ENCODE data around the gene SIAH2.

SIAH2 gene

GRCh38 chr3:150773616-150774192 lies 10.7 kb upstream of the SIAH2 start:
- no peak for DNase-seq

DNA sequence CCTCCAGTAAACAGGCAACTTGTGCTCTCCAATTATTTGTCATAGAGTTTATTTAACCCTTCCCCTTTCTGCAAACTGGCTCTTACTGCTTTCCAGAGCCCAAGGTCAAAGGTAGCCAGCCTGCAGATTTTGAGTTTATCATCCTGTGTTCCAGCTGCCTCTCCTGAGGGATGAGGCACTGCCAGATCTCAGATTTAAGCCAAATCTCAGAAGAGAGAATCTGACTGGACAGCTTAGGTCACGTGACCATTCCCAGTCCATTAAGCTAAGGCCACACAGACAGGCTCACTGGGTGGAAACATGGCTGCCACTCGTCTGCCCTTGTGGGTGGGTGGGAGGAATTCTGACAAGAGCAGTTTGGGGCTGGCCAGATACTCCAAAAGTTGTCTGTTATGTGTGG lies 8.6 kb upstream of the SIAH2 start:
- DNase-seq: no peak

DNA sequence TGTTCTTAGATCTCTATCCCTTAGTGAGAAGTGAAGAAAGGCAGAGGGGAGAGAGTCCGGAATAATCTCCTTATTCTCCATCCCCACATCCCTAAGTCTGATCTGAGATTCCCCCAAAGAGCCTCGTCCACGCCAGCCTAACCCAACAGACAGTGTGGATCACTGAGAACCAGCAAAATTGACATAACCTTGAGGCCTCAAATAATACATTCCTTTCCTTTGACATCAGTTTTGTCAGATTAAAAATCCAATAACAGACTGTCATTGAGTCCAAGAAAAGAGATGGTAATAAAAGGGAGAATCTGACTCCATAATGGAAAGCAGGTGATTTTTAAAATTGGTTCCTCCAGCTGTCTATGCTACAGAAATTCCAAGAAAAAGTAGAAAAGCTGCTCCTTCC lies 7.7 kb upstream of the SIAH2 start:
- no peak for DNase-seq

- DNase-seq: no peak
These were observed 3.8 kb upstream of the SIAH2 start for GRCh38 chr3:150766742-150767141.

DNA sequence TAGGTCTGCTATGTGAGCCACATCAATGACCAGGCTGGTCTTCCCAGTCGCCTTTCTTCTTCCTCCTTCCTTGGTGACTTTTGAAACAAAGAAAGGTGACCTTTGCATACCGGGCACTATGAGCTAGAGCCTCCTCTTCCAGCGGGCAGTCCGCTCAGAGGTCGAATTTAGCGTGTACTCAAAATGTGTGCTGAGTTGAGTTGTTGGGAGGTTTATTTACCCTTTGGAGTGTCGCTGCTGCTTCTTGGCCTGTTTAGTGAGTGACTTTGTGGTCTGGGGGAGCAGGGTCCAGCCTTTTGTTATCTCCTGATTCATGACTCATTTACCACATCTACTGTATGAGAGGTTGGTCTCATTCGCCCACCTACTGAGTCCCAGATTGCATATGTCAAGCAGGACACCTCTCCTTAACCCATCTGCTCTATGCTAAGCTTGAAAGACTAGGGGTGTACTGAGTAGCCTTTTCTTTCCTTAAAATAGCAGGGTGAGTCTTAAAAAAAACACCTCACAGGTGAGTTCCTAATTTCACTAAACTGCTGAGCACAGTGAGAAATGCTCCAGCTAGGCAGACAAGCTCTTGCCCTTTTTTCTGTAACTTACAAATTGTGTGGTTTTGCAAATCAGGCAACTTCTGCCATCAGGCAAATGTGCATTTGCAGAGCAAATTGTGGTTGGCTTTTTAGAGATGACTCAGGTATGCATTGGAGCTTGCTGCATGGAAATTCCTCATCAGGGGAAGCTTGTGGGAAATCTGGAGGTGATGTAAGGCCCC lies 3.2 kb upstream of the SIAH2 start:
- DNase-seq: no peak

GRCh38 chr3:150764967-150765366 lies 2.0 kb upstream of the SIAH2 start:
- no peak for DNase-seq

GRCh38 chr3:150764566-150764965 lies 1.6 kb upstream of the SIAH2 start:
- DNase-seq: no peak

GRCh38 chr3:150763841-150764483 lies 993 bp upstream of the SIAH2 start:
- peak; percentile 39 to 62 for DNase-seq

- no peak for DNase-seq
These were observed 277 bp downstream of the SIAH2 start for GRCh38 chr3:150762662-150763121.

GRCh38 chr3:150761831-150762661 lies 923 bp downstream of the SIAH2 start:
- peak; percentile 14 to 46 for DNase-seq

GRCh38 chr3:150760431-150761200 lies 2.4 kb downstream of the SIAH2 start:
- peak; percentile 16 to 64 for DNase-seq

- DNase-seq: no peak
These were observed 3.0 kb downstream of the SIAH2 start for GRCh38 chr3:150759947-150760346.

DNA sequence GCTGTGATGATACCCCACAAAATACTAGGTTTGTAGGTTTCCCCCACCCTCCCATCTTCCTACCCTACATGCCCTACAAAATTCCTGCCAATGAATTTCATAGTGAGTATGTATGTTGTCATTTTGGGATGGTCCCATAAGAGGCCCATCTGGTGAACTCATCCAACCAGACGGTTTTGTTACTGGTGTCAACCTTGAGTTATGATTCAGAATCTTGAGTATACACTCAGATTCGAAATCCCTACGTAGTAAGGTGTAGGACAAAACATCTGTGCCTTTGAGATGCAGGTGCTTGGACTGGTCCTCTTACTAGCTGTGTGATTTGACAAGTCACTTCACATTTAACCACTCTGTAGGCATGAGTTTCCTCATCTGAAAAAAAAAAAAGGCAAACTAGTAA lies 3.6 kb downstream of the SIAH2 start:
- DNase-seq: no peak

DNA sequence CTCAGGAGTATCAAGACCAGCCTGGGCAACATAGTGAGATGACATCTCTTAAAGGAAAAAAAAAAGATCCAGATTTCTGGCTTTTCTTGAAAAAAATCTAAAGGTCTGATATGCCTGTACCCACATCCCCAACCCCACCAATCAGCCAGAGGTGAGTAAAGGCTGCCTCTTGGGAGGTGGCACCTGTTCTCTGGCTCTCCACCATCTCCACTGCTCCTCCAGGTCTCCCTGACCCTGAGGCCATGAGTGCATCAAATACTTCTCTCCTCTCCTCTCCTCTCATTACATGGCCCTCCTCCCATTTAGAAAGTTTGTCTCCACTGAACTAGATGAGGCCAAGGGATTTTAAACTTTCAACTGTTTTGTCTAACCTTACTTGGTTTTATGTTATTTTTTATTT lies 5.2 kb downstream of the SIAH2 start:
- DNase-seq: no peak

GRCh38 chr3:150757364-150757763 lies 5.6 kb downstream of the SIAH2 start:
- no peak for DNase-seq

DNA sequence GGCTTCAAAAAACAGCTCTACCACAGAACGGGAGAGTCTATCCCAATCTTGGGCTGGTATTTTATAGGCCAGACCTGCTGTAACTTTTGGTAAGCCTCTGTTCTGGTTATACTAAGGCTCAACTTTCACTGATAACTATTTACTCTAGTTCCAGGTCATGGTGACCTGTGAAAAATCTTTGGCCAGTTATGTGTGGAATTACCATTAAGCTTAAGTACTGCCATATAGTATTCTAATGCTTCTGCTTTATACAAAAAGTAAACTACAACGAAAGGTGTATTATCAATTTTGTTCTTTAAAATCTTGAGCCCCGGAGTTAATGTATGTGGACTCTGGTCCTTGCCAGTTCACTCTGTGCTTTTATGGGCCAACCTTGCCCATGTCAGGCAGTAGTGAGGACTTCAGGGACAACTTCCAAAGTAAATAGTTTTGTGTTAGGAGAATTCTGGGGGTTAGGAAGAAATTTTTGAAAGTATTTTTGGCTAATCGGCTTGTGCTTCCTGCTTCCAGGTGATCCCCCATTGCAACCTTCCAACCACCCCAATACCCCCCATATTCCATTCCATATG lies 6.4 kb downstream of the SIAH2 start:
- DNase-seq: no peak

GRCh38 chr3:150755902-150756301 lies 7.1 kb downstream of the SIAH2 start:
- no peak for DNase-seq

DNA sequence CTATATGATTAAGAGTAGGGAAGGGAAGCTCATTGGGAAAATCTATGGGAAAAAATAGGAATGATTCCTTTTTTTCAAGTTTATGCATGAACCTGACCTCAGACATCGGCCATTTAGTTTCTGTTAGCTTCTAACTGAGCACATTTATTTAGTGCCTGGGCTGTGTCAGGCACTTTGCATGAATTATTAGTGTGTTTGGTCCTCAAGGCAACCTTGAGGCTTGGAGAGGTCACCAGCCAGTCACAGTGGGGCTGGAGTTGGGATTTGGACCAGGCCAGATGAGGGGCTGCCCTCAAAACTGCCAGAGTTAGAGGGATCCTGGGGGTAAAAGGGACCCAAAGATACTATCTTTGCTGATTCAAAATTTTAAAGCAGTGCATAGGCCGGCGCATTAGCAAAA lies 8.1 kb downstream of the SIAH2 start:
- DNase-seq: no peak

DNA sequence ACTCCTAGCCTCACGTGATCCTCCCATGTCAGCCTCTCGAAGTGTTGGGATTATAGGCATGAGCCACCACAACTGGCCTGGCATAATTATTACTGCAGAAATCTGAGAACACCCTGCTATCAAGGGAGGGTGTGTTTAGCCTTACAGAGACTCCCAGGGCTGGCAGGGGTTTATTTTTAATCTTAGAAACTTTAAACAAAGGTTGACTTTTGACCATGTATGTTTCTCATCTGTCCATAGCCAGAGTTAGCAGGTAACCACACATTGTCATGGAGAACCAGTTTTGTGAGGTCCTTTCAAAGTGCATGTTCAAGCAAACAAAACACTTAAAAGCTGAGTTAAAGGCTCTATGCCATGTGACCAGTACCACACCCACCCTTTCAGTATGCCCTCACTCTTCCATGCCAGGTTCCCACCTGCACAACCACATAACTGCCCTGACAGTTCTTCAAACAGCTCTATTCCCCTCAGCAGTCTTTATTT lies 11.1 kb downstream of the SIAH2 start:
- no peak for DNase-seq

DNA sequence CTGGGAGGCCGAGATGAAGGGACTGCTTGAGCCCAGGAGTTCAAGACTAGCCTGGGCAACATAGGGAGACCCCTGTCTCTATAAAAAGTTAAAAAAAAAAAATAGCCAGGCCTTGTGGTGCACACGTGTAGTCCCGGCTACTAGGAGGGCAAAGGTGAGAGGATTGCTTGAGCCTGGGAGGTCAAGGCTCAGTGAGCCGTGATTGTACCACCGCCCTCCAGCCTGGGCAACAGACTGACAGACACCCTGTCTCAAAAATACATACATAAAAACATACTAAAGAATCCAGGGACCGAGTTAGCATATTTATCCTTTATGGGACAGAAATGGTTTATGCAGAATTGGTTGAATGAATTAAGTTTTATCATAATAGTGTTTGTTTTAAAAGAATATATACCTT lies 13.7 kb downstream of the SIAH2 start:
- DNase-seq: no peak

DNA sequence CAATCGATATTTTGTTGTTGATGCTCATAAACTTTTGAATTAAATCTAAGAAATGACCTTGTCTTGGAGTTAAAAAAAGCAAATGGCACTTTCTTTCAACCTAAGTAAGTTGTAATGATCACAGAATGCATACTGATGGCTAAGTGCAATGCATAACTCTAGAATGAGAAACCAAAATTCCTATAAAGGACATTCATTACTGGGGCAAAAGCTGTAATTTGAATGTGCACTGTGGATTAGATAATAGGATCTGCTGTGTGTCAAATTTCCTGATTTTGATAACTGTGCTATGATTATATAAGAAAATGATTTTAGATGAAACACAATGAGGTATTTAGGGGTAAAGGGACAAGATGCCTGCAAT lies 14.3 kb downstream of the SIAH2 start:
- no peak for DNase-seq
